ENCODE measurements around the gene DCLK1. TPM values are rescaled to one million over a fixed set of nuclear protein-coding genes. Genes with fewer than 3 reads are reported as not detected.

Gene DCLK1
- total RNA-seq, 4 donors from 2014 or later = 0.72 to 9.1 (median 4.9) TPM

DNA sequence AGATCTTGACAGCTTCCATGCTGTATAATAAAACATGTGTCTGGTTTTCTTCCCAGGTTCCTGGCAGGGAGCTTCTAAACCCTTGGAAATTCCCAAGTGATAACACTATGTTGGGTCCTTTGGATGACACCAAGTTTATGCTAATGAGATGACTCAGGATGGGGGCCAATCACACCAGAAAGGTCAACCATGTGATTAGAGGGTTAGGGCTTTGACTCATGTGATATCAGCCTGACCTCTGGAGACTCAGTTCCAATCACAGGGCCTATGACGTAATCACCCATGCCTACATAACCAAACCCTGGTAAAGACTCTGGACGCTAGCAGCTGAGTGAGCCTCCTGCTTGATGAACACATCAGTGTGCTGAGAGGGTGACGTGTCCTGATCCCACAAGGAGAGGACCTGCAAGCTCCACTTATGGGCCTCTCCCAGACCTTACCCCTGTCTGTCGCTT, 203.6 kb downstream of the DCLK1 start:
- DNase-seq = no peak
- no peaks in the 10 kb centered on the region for H3K27me3 ChIP-seq
- no peak overlapping the region for H3K4me3 ChIP-seq
- peak overlapping the region; percentile 30 to 74 (median 72) for H3K27ac ChIP-seq
- no peaks in the 10 kb centered on the region for H3K36me3 ChIP-seq
- no peaks in the 10 kb centered on the region for H3K9me3 ChIP-seq
- no peak for TF ChIP-seq POLR2A (IDR thresholded peaks at IDR 0.05)
- TF ChIP-seq CTCF (IDR thresholded peaks at IDR 0.05) = no peak
- H3K4me1 ChIP-seq = peaks cover 0 to 14% (median 3%) of the 10 kb centered on the region in 3 donors
- intact Hi-C loops (cut with DNase I) = no loop called here
- 72 to 79% methylated on average over 3 of the region's 4 CpGs for WGBS, 2 donors

DNA sequence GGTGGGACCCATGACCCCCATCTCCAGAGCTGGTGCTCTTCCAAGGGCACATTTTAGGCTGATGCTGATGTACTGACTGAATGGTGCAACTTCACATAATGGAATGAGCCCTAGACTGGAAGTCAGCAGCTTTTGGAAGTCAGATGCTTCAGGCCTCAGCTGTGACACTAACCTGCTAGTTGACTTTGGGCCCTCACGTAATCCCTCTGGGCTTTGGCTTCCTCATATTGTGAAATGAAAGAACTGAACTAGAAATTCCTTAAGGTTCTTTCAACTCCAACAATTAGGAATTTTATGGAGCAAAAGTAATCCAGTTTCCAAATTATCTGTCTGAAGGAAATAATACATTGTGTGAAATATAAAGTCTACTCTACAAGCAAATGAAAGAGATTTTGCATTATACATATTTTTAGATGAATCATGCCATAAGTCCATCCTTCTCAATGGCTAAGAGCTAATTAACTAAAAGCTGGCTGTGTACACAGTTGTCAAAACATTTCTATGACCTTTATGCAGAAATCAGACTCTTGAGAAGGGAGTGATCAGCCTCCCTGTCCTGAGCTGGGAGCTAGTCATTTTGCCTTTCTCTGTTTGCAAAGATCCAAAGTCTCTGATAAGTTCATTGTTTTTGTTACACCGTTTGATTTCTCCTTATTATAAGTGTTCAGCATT, 204.2 kb downstream of the DCLK1 start:
- Histone ChIP-seq H3K36me3 (no peaks in the 10 kb centered on the region), H3K4me3 (no peak overlapping the region), H3K27me3 (no peaks in the 10 kb centered on the region), H3K27ac (peak overlapping the region in 3 of 4 donors; percentile 72 to 78 (median 74)), H3K9me3 (no peaks in the 10 kb centered on the region), H3K4me1 (peaks cover 0 to 14% (median 3%) of the 10 kb centered on the region in 3 donors)
- WGBS, 2 donors = 42 to 51% methylated on average over 2 of the region's 2 CpGs
- TF ChIP-seq POLR2A (IDR thresholded peaks at IDR 0.05) (no peak), CTCF (IDR thresholded peaks at IDR 0.05) (no peak)
- intact Hi-C loops (cut with DNase I) = no loop called here
- no peak for DNase-seq

DNA sequence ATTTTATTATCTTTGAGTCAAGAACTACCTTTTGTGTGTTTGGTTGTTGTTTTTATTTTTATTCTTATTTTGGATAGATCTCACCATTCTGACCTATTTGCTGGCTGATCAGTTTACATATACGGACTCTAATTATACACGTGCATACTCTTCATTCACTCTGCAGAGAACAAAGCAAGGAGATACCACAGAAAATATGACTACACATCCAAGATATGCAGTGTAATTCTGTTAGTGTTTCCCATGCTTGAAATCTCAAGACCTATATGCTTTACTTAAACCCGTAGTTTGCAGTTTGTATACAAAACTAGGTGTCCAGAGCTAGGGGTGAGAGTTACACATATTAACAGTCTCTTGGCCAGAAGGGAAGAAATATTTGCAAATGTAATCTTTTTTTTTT, 205.5 kb downstream of the DCLK1 start:
- no peaks in the 10 kb centered on the region for H3K27me3 ChIP-seq
- no peak overlapping the region for H3K27ac ChIP-seq
- WGBS, 2 donors = 70 to 75% methylated on average over 3 of the region's 3 CpGs
- intact Hi-C loops (cut with DNase I) = no loop called here
- TF ChIP-seq POLR2A (IDR thresholded peaks at IDR 0.05) = no peak
- no peak for TF ChIP-seq CTCF (IDR thresholded peaks at IDR 0.05)
- peaks cover 0 to 14% (median 3%) of the 10 kb centered on the region in 3 donors for H3K4me1 ChIP-seq
- H3K36me3 ChIP-seq = no peaks in the 10 kb centered on the region
- no peak for DNase-seq
- no peaks in the 10 kb centered on the region for H3K9me3 ChIP-seq
- no peak overlapping the region for H3K4me3 ChIP-seq

GRCh38 chr13:35923347-35923746, 207.8 kb downstream of the DCLK1 start:
- no peaks in the 10 kb centered on the region for H3K9me3 ChIP-seq
- peaks cover 0 to 12% (median 0%) of the 10 kb centered on the region in 3 donors for H3K4me1 ChIP-seq
- H3K27me3 ChIP-seq = no peaks in the 10 kb centered on the region
- H3K27ac ChIP-seq = no peak overlapping the region
- intact Hi-C loops (cut with DNase I) = no loop called here
- no peak for DNase-seq
- no peaks in the 10 kb centered on the region for H3K36me3 ChIP-seq
- H3K4me3 ChIP-seq = no peak overlapping the region
- 23 to 45% methylated on average over 3 of the region's 3 CpGs for WGBS, 2 donors
- TF ChIP-seq POLR2A (IDR thresholded peaks at IDR 0.05) = no peak
- TF ChIP-seq CTCF (IDR thresholded peaks at IDR 0.05) = no peak

DNA sequence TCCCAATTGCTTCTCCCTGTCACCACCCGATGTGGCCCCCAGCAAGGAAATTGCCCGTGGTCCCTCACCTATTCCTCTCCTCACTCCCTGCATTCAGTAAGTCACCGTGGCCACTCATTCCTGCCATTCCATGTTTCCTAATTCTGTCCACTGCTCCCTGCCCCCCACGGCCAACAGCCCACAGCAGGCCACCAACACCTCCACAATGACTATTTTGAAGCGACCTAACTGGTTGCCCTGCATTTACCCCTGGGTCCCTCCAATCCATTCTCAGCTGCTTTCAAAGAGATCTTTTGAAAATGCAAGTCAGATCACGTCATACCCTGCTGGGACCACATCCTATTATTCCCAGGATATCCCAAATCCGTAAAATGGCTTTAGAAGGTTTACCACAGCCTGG, 210.4 kb downstream of the DCLK1 start:
- TF ChIP-seq CTCF (IDR thresholded peaks at IDR 0.05) (no peak), POLR2A (IDR thresholded peaks at IDR 0.05) (no peak)
- H3K36me3 ChIP-seq = no peaks in the 10 kb centered on the region
- H3K4me1 ChIP-seq = peaks cover 0 to 10% (median 8%) of the 10 kb centered on the region in 3 donors
- 64 to 67% methylated on average over 7 of the region's 7 CpGs for WGBS, 2 donors
- intact Hi-C loops (cut with DNase I) = no loop called here
- no peaks in the 10 kb centered on the region for H3K27me3 ChIP-seq
- no peak overlapping the region for H3K27ac ChIP-seq
- no peak for DNase-seq
- no peaks in the 10 kb centered on the region for H3K9me3 ChIP-seq
- no peak overlapping the region for H3K4me3 ChIP-seq

Data from esophagus squamous epithelium (tissue), 5 donors.